ENCODE measurements around the gene SLC19A1.

The SLC19A1 gene

DNA sequence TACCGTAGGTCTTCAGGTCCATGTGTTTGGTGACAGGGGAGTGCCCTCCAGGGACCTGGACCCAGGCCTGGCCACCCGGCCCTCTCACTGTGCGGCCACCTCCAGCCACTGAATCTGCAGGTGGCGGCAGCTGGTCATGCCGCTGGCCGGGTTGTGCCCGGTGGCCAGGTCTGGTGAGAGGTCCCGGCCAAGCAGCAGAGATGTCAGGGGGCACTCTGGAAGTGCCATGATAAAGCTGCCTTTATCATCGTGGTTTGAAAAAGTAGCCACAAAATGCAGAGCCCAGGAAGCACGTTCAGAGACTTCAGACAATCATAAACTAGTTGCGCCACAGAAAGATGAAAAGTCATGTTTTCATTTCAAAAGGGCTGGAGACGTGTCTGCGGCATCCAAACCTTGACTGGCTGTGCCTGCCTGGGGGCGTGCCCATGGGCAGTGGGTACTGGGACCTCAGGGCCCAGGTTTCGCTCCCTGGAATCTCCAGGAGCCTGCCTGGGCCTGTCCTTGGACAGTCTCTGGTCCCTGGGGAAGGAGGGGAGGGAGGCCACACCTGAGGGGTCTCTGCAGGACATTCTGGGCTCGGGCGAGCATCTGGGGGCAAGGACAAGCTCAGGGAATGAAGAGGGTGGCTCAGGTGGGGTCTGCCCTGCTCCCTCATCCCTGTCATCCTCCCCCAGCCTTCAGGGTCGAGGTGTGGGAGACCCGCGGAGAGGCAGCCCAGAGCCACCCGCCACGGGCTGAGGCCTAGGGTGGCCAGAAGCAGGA is 92.4 kb downstream of the SLC19A1 start:
- no peak for DNase-seq

DNA sequence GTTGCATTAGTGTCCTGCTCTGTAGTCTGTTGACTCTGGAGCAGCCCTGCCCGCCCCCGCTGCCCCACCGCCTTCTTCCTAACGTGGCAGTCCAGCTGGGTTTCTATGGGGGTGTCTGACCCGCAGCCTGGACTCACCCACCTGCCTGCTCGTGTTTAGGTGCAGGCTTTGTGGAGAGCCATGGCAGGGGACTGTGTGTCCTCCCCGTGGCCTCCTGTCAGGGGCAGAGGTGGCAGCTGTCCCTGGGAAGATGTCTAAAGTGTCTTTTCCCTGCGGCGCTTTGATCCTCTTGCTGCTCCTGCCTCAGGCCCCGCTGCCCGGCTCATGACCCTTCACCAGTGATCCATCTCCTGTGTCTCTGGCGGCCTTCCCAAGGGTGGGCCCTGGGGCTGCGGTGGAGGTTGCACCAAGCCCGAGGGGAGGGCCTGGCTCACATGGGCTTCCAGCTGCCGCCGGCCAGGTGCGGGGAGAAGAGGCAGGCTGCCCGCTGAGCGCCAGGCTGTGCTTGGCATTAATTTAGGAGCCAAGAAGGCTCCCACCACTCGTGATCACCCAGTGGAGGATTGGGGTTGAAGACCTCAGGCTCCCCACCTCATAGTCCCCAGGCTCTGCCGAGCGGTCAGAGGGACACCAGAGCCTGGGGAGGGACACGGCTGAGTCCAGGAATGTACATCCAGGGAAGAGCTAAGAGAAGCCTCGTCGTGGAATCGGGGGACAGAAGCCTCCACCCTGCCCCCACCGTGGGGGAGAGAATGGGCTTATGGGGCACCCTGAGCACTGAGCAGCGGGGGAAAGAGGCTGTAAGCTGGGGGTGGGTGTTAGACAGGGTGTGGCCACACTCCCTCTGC is 93.2 kb downstream of the SLC19A1 start:
- DNase-seq = no peak

DNA sequence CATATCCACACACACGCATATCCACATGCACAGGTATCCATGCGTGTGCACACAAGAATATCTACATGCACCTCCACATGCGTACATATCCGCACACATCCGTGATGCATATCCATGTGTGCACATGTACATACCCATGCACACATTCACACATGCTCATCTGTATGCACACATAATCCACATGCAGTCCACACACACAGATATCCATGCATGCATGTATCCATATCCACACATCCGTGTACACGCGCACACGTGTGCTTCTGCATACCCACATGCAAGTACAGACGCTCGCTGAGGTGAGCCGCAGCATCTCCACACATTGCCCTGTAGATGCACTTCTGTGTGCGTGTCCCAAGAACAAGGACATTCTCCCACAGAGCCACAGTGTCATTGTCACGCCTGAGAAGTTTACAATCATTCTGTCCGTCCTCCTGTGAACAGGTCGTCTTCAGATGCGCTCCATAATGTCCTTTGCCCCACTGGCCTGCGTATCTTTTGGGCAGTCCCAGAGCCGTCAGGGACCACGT is 93.9 kb downstream of the SLC19A1 start:
- no peak for DNase-seq
